GM18520 (cell line): ENCODE measurements around the gene MRPL44.
A peak's percentile ranks its signal among the peaks of the same experiment; 100 is the strongest.
"Not testable (repeated sequence)": the region's sequence is repeated elsewhere in the genome, so short reads cannot be mapped to it uniquely, and the experiment has no call there.

Experiments used
- ATAC-seq: cut with Tn5 transposase; IDR thresholded peaks from one replicate; pipeline ENCODE4 v1.9.1; 2021; ENCODE audit not compliant: unreplicated experiment

Gene MRPL44

DNA sequence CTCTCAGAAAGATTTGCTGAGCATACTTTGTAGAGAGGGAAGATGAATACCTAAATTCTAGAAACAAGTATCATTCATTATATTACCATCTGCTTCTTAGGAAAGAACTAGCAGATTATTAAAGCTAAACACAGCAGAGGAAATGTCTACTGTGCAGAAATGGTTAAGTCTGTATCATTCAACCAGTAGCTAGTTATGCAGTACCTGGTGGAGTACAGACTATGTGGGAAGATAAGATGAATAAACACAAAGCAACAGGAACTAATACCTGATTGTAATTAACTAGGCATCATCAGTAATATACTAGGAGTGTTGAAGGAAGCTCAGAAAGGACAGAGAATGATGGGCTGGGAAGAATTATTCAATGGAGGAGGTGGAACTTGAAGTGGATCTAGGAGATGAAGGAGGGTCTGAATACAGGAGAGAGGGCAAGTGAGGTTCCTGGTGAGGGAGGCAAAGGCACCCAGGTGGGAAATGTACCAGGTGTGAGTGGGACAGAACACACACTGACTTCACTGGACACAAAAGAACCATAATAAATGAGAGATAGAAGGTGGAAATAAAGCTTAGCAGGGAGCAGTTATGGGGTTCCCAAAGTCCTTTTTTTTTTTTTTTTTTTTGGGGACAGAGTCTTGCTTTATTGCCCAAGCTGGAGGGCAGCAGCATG, 21.7 kb upstream of the MRPL44 start:
- ATAC-seq, result no peak

- no peak for ATAC-seq
Observed at GRCh38 chr2:223936862-223937326, 20.4 kb upstream of the MRPL44 start.

DNA sequence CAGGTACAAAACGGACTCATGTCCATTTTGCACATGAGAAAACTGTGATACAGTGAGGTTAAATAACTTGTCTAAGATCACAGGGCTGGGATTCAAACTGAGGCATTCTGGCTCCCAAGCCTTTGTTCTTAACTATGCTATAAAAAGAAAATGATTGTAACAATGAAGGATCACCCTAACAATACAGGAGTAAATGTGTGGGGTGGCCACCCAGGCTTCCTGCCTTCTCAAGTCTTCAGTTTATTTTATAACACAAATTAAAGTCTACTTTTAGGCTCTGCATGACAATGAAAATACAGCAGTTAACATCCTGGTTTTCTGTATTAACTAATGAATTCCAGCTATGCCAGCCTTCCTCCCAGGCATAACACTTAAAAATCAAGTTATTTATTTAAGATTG, 19.7 kb upstream of the MRPL44 start:
- no peak for ATAC-seq

DNA sequence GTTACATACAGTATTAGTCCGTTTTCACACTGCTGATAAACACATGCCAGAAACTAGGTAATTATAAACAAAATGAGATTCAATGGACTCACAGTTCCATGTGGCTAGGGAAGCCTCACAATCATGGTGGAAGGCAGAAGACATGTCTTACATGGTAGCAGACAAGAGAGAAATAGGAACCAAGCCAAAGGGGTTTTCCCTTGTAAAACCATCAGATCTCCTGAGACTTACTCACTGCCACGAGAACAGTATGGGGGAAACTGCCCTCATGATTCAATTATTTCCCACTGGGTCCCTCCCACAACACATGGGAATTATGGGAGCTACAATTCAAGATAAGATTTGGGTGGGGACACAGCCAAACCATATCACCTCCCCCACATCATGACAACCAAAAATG, 17.8 kb upstream of the MRPL44 start:
- not testable (repeated sequence) for ATAC-seq

GRCh38 chr2:223941579-223942277, 15.5 kb upstream of the MRPL44 start:
- peak; percentile 65 for ATAC-seq

DNA sequence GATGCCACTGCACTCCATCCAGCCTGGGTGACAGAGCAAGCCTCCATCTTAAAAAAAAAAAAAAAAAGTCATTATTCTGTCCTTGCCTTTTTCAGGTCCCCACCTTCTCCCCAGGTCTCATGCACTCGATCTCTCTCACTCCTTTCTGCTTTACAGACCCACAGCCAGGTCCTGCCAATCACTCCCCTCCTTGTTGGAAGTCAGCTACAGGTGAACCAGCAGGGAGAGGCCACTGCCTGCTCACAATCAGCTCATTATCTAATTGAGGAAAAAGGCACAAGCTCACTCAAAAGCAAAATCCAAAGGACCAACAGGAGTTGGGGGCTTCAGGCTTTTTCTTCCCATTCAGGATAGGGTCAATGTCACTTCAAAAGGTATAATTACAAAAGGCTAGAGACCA, 14.1 kb upstream of the MRPL44 start:
- no peak for ATAC-seq

GRCh38 chr2:223943561-223944008, 13.7 kb upstream of the MRPL44 start:
- no peak for ATAC-seq

- no peak for ATAC-seq
Observed at GRCh38 chr2:223944166-223944702, 13.0 kb upstream of the MRPL44 start.

DNA sequence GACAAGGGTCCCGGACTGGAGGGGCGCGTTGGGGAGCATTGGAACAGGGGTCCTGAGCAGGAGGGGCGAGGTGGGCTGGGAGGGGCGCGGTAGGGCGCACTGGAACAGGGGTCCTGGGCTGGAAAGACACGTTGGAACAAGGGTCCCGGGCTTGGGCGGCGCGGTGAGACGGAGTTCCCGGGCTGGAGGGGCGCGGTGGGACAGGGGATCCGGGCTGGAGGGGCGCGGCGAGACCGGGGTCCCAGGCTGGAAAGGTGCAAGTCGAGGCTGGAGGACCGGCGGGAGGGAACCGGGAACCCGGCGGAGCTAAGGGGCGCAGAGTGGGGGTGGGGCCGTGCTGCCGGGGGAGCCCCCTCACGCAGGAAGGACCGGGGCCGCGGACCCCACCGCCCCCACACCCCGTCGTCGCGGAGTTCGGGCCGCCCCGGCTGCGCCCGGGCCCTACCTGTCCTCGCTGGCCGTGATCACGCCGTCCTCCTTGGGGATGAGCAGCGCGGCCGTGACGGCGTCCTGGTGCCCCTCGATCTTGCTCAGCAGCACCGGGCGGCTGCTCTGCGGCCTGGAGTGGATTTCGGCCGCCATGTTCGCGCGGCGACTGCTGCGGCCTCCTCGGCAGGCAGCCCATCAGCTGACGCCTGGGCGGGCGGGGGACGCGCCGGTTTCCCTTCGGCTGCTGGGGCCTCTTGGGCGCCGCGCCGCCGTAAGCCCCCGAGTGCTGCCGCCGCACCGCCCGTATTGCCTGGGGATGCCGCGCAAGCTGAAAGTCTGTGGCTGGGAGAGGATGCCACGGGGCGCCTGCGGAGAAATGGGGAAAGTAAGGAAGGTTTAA, 12.3 kb upstream of the MRPL44 start, which contains the start of gene WDFY1:
Gene WDFY1, minus strand, starts transcription at position 633 of the 829 bp plus-strand sequence. Its CDS starts 51 bp downstream, at position 582.
- ATAC-seq, result peak; percentile 56

- ATAC-seq, result no peak
Observed at GRCh38 chr2:223945755-223946154, 11.5 kb upstream of the MRPL44 start.

GRCh38 chr2:223947711-223948205, 9.5 kb upstream of the MRPL44 start:
- no peak for ATAC-seq

- no peak for ATAC-seq
Observed at GRCh38 chr2:223949241-223949840, 7.9 kb upstream of the MRPL44 start.

DNA sequence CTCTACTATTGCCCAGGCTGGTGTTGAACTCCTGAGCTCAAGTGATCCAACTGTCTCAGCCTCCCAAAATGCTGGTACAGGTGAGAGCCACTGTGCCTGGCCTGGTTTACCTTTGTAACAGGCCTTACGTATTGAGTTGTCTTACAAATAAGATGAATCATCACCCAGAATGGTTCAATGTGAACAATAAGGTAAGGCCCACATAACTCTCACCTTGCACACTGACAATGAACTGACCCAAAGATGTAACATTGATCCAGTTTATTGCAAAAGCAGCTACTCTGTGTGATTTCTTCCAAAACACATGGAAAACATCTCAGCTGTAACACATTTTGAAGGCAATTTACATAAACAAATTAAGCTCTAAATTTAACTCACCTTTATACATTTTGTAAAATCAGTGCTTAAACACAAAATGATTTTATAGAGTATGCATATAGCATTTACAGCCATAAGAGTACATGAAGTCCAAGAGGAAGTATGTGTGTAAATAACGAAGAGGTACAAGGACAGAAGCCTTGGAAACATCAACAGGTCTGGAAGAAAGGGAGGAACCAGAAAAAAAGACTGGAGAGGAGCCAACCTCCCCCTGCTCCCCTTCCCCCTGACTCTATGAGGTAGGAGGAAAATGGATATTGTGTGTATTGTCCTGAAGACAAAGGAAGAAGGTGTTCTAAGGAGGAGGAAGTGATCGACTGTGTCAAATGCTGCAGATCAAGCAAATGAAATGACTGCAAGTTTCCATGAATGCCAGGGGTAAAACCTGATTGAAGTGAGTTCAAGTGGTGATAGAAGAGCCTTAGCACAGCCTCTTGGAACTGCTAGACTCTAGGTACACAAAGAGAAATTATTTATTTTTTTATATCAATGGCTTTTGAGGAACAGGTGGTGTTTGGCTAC, 6.6 kb upstream of the MRPL44 start:
- ATAC-seq, result no peak

- peak; percentile 49 for ATAC-seq
Observed at GRCh38 chr2:223952280-223952968, 4.8 kb upstream of the MRPL44 start.

DNA sequence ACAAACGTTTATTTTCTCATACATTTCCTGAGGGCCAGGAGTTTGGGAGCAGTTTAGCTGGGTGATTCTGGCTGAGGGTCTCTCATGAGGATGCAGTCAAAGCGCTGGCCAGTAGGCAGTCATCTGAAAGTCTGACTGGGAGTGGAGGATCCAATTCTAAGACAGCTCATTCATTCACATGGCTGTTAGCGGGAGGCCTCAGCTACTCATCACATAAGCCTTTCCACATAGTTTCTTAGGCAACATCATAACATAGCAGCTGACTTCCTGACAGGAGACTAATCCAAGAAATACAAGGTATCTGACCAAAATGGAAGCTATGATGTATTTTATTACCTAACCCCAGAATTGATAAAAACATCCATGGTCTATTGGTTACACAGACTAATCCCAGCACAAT, 2.9 kb upstream of the MRPL44 start:
- no peak for ATAC-seq

GRCh38 chr2:223956300-223956699, 963 bp upstream of the MRPL44 start:
- peak; percentile 35 for ATAC-seq

DNA sequence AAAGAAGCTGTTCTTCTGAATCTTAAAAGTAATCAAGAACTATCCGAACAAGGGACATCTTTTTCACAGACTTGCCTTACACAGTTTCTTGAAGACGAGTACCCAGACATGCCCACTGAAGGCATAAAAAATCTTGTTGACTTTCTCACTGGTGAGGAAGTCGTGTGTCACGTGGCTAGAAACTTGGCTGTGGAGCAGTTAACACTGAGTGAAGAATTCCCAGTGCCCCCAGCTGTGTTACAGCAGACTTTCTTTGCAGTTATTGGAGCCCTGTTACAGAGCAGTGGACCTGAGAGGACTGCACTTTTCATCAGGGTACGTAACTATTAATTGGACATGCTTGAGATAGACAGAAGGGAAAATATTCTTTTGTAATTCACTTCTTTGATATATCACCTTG, 2.4 kb downstream of the MRPL44 start:
- ATAC-seq, result no peak

DNA sequence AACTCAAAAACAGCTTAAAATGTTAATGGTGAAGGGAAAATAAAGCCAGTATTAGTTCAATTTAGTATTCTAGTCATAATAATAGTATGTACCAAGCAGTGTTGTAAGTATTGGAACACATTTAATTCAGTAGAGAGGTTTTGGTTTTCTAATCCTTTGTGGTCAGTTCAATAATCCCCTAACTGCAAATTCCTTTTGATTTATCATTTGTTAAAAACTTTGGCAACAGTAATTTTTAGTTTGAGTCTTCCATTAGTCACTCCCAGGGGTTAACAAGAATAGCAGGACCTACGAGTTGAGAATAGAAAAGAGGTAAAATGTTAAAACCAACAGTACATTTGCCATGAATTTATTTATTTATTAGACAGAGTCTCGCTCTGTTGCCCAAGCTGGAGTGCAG, 10.7 kb downstream of the MRPL44 start:
- ATAC-seq, result no peak

DNA sequence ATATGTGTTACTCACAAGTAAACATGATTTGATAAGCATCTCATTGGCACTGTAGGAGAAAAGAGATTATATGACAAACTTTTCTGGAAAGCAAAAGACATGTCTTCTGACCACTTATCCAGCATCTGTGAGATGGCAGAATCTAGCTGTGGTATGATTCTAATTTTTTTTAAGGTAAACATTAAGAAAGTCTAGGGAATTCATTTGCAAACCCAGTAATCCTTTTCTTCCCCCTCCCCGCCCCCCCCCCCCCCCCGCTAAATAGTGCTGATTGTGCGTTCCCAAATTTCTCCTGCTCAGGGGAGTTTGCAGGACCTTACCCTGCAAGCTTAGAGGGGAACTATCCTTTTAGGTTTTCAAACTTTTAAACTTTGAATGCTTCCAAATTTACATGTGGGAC, 12.1 kb downstream of the MRPL44 start:
- no peak for ATAC-seq
